HG02885 (cell line): ENCODE data around the gene PRR5L.
A peak's percentile ranks its signal among the peaks of the same experiment; 100 is the strongest.
"Not testable (repeated sequence)": the region's sequence is repeated elsewhere in the genome, so short reads cannot be mapped to it uniquely, and the experiment has no call there.

Experiments
- ATAC-seq: cut with Tn5 transposase; IDR thresholded peaks from one replicate; pipeline ENCODE4 v1.9.1; 2021; ENCODE audit warnings: mild to moderate bottlenecking; ENCODE audit not compliant: unreplicated experiment, poor library complexity

Gene PRR5L

GRCh38 chr11:36317992-36318391, 21.9 kb downstream of the PRR5L start:
- ATAC-seq, result no peak

DNA sequence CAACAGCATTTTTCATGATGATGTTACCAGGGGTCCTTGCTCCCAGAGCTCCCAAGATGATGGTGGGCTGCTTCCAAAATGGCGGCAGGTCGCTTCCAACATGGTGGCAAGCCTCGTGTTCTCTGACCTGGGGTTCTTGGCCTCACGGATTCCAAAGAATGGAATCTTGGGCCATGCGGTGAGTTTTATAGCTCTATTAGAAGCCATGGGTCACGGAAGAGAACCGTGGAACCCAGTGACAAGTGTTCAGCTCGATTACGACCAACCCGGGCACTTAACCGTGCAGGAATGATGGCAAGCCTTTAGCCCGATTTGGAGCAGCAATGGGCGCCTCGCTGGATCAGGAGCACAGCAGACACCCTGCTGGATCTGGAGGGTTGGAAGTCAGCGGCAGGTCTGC, 28.9 kb downstream of the PRR5L start:
- not testable (repeated sequence) for ATAC-seq

- ATAC-seq, result not testable (repeated sequence)
Measured at GRCh38 chr11:36325403-36325802, 29.3 kb downstream of the PRR5L start.

- peak; percentile 83 for ATAC-seq
Measured at GRCh38 chr11:36326524-36327419, 30.7 kb downstream of the PRR5L start.

DNA sequence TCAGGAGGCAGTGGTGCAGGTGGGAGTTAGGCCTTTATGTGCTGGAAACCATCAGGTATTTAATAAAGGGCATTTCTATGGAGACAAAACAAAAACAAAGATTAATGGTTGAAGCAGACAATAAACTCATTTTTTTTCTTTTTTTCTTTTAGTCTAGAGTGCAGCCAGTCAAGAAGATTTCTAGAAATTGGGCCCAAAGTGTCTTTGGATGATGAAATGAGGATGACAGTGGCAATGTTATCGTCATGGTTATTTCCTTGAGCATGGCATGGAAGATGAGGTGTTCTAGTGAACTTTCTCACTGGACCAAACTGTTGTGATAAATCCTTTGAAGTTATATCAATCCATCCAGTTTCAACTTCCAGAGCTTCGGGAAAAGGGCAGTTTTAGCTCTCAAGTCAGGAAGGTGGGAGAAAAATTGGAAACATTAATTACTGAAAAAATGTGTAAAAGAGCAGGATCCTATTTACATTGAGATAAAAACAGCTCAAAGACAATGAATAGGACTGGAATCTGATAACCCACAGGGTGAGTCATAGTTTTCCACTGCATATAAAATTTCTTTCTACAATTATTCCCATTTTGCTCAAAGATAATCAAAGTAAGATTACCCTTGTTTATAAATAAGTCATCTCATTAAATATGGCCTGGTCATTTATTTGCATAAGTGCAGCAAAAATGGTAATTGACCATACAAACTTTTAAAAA, 33.0 kb downstream of the PRR5L start:
- ATAC-seq, result no peak

- no peak for ATAC-seq
Measured at GRCh38 chr11:36330411-36330810, 34.3 kb downstream of the PRR5L start.

DNA sequence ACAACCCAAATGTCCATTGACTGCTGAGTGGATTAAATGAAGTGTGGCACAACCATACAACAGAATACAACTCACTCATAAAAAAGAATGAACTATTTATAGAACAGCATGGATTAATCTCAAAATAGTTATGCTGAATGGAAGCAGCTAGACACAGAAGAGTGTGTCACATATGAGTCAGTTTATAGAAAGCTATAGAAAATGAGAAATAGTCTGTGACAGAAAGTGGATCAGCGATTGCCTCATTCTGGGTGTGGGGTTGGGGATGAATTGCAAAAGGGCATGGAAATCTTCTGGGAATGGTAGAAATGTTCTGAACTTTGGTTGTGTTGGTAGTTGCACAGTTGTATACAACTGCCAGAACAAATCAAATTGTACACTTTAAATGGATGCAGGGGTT, 37.4 kb downstream of the PRR5L start:
- ATAC-seq, result no peak

DNA sequence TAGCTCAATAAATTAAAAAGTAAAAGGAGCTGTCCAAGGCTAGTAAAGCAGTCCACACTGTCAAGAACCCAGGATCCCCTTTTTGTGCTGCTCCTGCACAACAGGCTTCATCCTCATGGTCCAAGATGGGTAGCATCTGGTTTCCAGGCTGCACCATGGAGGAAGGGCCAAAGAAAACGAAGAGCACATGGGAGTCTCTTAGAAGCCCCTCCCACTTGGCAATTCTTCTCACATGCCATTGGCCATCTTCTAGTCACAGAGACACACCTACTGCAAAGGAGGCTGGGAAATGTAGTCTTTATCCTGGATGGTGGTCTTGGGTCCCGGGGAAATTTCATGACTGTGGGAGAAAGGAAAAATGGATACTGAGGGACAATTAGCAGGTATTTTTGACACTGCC, 37.8 kb downstream of the PRR5L start:
- ATAC-seq, result peak; percentile 79

- ATAC-seq, result no peak
Measured at GRCh38 chr11:36339888-36340287, 43.8 kb downstream of the PRR5L start.

- no peak for ATAC-seq
Measured at GRCh38 chr11:36340897-36341296, 44.8 kb downstream of the PRR5L start.

GRCh38 chr11:36341915-36342314, 45.8 kb downstream of the PRR5L start:
- ATAC-seq, result no peak

GRCh38 chr11:36342327-36342726, 46.2 kb downstream of the PRR5L start:
- no peak for ATAC-seq

GRCh38 chr11:36343436-36343835, 47.3 kb downstream of the PRR5L start:
- ATAC-seq, result no peak

DNA sequence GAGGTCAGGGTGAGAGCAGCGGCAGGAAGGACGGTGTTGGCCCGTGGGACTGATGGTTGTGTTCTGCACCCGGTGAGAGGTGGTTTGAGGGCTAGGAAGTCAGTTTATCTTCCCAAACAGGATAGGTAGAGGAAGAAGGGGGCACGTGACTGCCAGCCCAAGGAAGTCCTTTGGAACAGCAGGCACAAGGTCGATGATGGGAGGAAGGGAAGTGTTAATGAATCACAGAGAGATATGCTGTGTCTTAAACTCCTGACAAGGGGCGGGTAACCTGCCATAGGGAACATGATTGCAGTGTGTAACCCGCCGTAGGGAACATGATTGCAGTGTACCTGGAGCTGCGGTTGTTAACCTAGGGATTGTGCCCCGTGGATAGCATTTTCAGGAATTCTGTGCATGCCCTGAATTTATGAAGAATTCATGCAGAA, 49.0 kb downstream of the PRR5L start:
- no peak for ATAC-seq

DNA sequence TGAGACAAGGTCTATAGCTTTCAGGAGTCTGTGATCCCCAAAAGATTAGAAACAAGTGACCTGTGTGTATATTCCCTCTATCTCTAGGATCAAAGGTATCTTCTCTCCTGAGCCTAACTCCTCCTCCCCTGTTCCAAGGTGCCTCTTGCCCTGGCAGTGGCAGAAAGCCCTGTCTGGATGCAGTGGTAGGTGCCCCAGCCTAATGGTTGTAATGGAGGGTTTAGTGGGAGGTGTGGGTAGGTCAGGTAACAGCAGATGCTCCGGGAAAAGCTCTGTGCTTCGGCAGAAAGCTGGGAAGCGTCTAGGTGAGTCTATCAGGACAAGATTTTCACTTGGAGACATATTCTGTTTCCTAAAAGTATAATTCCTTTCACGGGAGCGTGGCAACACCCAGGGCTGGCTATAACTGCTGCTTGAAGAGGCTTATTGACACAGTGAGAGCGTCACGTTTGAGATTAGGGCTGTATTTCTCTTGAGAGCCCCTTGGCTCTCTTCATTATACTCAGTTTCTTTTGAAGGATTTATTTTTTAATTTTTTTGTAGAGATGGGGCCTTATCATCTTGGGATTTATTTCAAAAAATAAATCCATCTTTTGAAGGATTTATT, 49.5 kb downstream of the PRR5L start:
- ATAC-seq, result no peak

DNA sequence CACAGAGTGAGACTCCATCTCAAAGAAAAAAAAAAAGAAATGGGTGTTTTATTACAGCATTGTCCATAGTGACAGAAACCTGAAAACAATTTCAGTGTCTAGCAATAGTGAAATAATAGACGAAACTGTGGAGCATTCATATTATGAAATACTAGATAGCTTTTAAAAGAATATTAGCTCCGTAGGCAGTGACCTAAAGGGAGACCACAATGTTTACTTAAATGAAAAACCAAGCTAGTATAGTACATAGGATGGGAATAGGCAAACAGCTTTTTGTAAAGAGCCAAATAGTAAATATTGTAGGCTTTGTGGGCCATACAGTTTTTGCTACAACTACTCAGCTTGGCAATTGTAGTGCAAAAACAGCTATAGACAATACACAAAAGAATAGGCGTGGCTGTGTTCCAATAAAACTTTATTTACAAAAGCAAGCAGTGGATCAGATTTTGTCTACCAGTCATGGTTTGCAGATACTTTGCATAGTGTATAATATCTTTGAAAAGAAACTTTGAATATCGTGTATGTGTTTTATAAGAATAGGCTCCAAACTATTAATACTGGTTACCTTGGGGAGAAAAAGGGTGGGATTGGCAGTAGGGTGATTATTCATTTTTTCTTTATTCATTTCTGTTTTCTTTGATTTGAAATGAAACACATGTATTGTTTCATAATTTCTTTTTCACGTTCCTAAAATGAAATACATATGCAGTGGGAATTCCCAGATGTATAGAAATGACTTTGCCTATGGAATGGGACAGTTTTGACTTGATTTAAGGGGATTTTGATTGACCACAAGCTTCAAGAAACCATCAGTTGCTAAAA, 50.7 kb downstream of the PRR5L start:
- ATAC-seq, result no peak

- no peak for ATAC-seq
Measured at GRCh38 chr11:36347384-36347906, 51.4 kb downstream of the PRR5L start.

DNA sequence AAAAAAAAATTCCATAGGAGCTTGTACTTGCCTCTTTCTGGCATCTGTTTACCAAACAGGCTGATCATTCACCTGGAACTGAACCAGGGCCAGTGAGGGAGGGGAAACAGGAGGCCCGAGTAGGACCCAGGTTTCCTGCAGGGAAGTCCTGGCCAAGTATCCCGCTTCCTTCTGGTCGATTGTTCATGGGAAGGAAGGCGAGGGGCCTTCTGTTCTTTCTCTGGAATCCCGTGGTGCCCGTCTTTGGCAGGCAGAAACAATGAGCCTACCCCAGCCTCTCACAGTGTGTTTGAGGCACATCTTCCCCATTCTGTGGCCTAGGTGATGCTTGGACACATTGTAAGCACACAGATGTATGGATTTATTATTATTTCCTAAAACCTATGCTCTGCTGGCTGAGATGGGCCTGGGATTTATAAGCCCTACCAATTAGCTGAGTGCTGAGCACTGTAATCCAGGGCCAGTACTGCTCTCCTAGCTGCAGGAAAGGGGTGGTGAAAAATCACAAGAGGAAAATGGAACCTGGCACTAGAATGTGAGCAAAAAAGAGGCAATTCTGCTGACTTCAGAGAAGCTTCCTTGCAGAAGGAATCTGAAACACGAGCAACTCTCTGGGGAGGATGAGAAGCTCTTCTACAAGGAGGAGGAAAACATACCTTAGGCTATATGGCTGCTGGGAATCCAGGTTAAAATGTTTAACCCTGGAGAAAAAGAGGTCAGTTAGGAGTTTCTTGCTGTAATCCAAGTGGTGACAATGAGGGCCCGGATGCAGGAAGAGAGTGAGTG, 53.5 kb downstream of the PRR5L start:
- no peak for ATAC-seq

GRCh38 chr11:36350137-36350513, 54.0 kb downstream of the PRR5L start:
- ATAC-seq, result no peak
